Measurements from ENCODE around the gene MAL.

MAL gene

DNA sequence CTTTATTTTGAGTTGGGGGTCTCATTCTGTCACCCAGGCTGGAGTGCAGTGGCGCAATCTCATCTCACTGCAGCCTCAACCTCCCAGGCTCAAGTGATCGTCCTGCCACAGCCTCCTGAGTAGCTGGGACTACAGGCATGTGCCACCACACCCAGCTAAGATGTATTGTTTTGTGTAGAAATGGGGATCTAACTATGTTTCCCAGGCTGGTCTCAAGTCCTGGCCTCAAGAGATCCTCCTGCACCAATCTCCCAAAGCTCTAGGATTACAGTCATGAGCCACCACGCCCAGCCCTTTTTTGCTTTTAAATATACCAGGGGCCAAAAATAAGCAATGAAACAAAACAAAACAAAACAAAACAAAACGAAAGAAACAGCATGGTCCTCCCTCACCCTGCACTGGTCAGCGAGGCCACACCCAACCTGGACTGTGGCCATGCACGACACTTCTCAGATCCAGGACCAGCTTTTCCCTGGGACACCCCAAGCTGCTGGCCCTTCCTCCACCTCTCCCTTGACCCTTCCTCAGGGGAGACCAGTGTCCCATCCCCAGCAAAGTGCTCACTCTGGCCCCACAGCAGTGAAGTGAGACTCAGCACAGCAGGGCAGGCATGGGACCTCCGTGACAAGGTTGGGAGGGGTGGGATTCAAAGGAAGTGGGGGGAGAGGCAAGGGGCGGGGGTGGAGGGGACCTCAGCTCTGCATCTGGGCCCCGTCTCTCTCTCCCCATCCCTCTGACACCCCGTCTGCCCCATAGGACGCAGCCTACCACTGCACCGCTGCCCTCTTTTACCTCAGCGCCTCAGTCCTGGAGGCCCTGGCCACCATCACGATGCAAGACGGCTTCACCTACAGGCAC lies 23.5 kb downstream of the MAL start:
- no peak for DNase-seq (ENCODE audit: low read depth in 2 of 2)

GRCh38 chr2:95049683-95049955 lies 24.1 kb downstream of the MAL start:
- no peak for DNase-seq (ENCODE audit: low read depth in 2 of 2)

GRCh38 chr2:95049961-95050360 lies 24.5 kb downstream of the MAL start:
- no peak for DNase-seq (ENCODE audit: low read depth in 2 of 2)

DNA sequence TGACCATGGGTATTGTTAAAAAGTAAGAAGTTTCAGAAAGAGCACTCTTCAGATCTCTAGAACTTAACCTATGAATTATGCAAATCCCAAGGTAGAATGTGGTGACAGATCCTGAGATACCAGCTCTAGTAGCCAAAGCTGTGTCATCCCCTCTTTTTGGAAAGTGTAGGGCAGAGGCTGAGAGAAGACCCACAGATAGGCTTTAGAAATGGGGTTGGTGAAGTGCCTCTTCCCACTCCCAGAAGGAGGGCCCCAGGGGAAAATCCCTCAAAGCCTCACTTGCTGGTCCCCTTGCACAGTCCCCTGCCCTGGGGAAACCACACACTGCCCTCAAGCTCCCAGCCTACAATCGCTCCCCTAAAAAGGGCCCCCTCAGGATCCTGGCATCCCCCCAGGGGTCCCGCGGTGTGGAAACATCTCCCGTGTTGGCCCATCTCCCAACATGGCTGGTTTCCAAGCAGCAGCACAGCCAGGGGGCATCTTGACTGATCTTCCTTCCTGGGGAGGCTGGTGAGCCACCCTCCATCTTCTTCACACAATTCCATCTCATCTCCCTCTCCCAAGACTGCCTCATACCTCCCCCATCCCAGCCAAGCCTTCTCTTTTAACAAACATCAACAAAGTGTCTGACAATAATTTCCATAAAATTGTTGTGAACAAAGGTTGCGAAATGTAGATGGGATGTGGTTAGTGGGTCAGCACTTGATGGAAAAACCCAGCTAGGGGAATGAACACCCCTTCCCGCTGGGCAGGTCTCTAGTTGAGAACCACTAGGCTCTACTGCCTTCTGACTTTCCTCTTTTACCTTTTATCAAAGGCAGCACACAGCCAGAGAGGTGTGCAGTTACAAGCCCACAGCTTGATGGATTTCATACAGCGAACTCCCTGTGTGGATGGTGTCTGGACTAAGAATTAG lies 25.1 kb downstream of the MAL start:
- no peak for DNase-seq (ENCODE audit: low read depth in 2 of 2)

GRCh38 chr2:95051626-95052025 lies 26.1 kb downstream of the MAL start:
- no peak for DNase-seq (ENCODE audit: low read depth in 2 of 2)

DNA sequence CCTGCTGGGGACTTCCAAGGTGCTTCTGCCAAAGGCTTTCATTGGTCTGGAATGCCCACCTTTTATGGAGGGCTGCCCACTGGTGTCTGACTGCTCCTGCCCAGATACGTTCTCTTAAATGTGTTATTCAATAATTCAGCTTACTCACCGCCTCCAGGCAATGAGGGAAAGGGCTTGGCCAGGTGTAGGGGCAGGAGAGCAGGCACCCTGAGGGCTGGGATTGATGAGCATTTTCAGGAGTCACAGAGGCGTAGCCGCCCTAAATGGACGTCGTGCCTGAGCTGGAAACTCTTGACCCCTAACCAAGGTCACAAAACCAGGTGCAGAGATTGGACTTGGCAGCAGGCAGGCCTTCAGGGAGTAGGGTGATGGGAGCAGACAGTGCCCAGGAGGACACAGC lies 26.8 kb downstream of the MAL start:
- no peak for DNase-seq (ENCODE audit: low read depth in 2 of 2)

- no peak for DNase-seq (ENCODE audit: low read depth in 2 of 2)
These were observed 27.4 kb downstream of the MAL start for GRCh38 chr2:95052804-95053479.

- DNase-seq (ENCODE audit: low read depth in 2 of 2), result no peak
These were observed 28.0 kb downstream of the MAL start for GRCh38 chr2:95053543-95053942.

- no peak for DNase-seq (ENCODE audit: low read depth in 2 of 2)
These were observed 28.5 kb downstream of the MAL start for GRCh38 chr2:95054016-95054415.

GRCh38 chr2:95055262-95055661 lies 29.8 kb downstream of the MAL start:
- no peak for DNase-seq (ENCODE audit: low read depth in 2 of 2)

GRCh38 chr2:95056044-95056443 lies 30.5 kb downstream of the MAL start:
- no peak for DNase-seq (ENCODE audit: low read depth in 2 of 2)

DNA sequence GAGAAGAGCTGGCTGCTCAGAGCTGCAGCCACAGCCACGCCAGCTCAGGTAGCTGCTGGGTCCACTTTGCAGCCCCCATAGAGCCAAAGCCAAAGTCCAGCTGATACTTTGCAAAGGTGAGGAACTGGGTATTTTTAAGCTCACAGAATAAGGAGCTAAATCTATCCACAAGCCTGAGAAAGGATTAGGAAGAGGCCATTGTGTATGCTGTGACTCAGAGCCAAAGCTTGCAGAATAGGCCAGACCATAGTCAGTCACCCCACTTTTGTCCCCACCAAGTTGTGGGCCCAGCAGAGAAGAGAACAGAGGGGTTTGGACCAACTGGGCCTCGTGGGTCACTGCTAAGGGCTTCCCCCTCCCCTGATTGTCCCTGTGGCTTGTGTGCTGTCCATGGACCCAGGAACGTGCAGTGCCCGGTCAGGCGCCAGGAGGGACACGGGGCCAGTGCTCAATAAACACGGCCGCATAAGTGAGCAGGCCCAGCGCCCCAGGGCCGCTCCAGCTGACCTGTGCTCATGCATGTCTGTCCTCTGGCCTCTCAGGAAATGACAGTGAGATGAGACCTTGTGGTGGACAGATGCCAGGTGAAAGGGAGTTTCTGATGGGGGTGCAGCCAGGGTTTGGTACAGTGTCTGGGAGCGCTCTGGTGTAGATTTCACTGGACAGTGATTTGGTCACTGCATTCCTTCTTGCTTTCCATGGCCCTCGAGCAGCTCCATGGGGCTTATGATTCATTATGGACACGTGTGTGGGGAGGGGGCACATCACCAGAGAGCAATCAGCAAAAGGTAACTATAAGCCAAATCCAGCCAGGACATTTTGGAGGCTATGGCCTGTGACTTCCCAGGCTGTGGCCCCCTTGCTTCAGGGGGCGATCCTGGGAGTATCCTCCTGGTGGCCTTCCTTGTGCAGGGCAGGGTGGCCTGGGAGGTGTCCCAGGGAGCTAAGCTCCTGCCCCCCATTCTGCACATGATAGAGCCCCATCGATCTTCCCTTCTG lies 31.3 kb downstream of the MAL start:
- DNase-seq (ENCODE audit: low read depth in 2 of 2), result no peak

GRCh38 chr2:95057535-95058370 lies 32.2 kb downstream of the MAL start:
- DNase-seq (ENCODE audit: low read depth in 2 of 2), result no peak

GRCh38 chr2:95058466-95058988 lies 33.0 kb downstream of the MAL start:
- DNase-seq (ENCODE audit: low read depth in 2 of 2), result no peak

- DNase-seq (ENCODE audit: low read depth in 2 of 2), result no peak
These were observed 33.6 kb downstream of the MAL start for GRCh38 chr2:95058989-95059641.

DNA sequence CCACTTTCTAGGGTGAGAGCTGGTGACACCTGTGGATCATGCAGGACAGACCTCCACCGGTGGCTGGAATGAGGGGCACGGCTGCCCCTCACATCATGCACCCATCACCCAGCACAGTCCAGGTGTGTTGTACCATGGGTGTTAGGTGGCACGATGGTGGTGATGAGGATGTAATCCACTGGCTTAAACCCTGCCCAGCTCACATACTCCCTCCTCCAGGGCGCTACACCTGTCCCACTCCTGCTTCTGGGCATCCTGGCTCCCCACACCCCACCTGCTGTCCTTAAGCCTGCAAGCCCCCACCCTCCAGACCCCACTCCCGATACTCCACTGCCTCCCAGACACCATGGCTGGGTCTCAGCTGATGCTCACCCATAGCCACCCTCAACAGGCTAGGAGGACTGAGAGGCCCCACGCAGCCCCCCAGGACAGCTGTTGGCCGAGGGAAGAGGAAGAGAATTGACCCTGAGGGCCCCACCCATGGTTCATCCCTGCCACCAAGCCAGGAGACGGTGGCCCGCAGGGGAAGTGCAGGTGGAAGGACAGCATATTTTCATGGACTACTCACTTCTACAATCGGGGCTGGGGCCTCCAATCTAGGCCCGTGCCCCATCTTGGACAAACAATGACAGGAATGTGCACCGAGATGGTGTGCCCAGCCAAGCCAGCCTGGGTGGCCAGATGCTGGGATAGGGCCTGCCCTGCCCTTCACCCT lies 34.3 kb downstream of the MAL start:
- no peak for DNase-seq (ENCODE audit: low read depth in 2 of 2)

DNA sequence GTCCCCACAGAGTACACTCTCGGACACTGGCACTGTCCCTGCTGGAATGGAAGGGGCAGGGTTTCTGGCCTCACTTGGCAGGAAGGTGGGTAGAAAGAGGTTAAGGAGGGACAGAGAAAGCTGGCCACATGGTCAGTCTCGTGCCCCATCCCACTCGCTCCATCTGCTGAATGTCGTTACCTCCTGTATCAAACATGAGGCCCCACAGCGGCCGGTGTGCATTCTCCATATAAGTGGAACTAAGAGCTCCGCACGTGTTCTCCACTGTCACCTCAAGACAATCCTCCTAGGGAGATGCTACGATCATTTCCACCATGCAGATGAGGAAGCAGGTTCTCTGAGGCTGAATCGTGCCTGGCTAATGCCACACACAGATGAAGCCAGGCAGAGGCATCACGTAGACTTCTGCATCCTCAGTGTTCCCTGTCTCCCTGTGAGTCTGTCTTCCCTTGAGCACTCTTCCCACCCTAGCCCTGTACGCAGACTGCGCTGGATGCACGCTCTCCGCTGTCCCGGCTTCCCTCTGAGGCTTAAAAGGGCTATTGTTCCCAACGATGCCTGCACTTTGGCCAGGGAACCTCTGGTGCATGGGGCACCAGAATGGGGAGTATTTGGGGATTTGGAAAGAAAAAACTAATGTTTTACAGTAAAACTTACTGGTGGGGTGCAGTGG lies 35.1 kb downstream of the MAL start:
- no peak for DNase-seq (ENCODE audit: low read depth in 2 of 2)

DNA sequence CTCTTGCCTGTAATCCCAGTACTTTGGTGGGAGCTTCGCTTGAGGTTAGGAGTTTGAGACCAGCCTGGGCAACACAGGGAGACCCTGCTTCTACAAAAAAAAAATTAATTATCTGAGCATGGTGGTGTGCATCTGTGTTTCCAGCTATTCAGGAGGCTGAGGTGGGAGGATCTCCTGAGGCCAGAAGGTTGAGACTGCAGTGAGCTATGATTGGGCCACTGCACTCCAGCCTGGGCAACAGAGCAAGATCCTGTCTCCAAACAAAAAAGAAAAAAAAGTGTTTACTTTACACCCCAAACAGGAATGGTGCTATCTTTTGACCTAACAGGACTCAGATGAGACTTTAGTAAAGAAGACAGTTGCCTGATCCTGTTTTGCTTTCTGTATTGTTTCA lies 35.6 kb downstream of the MAL start:
- DNase-seq (ENCODE audit: low read depth in 2 of 2), result no peak
